Measurements from ENCODE around the gene TFCP2L1.

TFCP2L1 gene

GRCh38 chr2:121263996-121264715 is 20.8 kb downstream of the TFCP2L1 start:
- peak; percentile 39 for DNase-seq

- DNase-seq, result peak; percentile 61
These were observed 24.4 kb downstream of the TFCP2L1 start for GRCh38 chr2:121260370-121261154.

DNA sequence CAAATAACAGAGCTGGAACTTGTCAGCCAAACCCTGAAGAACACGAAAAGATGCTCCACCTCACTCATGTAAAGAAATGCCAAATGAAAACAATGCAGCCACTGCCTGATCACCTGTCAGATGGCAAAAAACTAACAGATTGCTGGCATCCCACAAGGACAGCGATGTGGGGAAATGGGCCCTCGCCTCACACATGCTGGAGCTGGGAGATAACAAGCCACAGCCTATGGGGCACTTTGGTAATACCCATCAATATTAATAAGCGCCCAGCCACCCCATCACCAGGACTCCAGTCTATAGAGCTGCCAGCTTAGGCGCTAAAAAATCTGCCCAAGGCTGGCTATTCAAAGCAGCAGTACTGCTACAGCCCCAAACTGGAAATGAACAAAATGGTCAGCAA is 27.0 kb downstream of the TFCP2L1 start:
- DNase-seq, result peak; percentile 21

DNA sequence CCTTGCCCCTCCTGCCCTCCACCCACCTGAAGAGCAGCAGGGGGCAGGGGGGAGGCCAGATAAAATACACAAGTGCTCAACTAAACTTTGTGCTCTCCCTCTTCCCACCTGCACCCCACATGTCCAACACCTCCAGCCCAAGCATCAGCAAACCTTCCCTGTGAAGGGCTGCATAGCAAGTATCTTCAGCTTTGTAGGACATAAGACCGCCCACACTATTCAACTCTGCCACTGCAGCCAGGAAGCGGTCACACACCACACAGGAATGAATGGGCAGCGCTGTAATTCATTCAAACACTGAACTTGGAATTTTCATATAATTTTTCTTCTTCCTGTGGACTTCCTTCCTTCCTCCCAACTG is 27.5 kb downstream of the TFCP2L1 start:
- peak; percentile 13 for DNase-seq

GRCh38 chr2:121256720-121257479 is 28.1 kb downstream of the TFCP2L1 start:
- peak; percentile 24 for DNase-seq

GRCh38 chr2:121255358-121255757 is 29.6 kb downstream of the TFCP2L1 start:
- DNase-seq, result no peak

GRCh38 chr2:121254748-121255147 is 30.3 kb downstream of the TFCP2L1 start:
- DNase-seq, result peak; percentile 49

GRCh38 chr2:121253674-121254240 is 31.2 kb downstream of the TFCP2L1 start:
- DNase-seq, result peak; percentile 50

DNA sequence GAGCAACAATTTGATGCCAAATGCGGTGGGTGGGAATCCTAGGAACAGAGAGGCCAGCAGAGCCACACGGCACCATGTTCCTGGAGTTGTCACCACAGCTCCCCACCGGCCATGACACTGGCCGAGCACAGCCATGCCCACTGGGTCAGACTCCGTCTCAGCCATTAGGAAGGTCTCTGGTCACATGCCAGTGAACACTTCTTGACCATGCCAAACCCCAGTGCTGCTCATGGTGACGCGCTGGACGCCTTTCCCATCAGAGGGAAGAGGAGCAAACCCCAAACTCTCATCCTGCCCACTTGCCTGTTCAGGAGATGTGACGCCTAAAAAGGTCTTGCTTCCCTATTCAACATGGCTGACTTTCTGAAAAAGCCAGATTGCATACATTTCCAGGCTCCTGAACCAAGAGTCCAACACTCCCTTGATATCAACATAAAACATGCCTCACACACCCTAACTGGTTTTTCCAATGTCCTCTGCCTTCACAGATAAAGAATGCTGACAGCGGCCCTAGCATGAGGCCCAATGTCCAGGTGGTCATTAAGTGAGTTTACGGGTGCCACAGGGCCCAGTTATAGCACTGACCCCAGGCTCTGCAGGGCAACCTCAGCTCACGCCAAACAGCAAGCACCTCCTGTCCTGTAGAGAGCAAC is 31.9 kb downstream of the TFCP2L1 start:
- DNase-seq, result peak; percentile 44

- DNase-seq, result no peak
These were observed 33.5 kb downstream of the TFCP2L1 start for GRCh38 chr2:121251497-121251896.

GRCh38 chr2:121248766-121249343 is 36.1 kb downstream of the TFCP2L1 start:
- peak; percentile 34 for DNase-seq

GRCh38 chr2:121247971-121248370 is 37.0 kb downstream of the TFCP2L1 start:
- DNase-seq, result peak; percentile 36

DNA sequence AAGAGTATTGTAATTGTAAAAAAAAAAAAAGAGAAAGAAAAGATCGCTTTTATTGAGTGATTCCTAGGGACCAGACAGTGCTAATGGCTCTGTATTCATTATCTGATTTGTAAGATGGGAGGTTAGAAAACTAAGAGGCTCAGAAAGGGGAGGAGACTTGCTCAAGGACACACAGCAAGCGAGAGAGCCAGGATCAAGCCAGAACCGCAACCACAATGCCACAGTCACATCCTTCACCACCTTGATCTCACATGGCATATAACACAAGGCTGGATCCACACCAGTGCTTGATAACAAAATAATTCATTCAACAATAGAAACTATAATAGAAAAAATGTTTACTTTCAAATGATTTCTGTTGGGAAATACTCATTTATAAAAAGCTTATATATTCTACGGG is 37.5 kb downstream of the TFCP2L1 start:
- DNase-seq, result no peak

GRCh38 chr2:121246704-121247255 is 38.2 kb downstream of the TFCP2L1 start:
- DNase-seq, result peak; percentile 39

- DNase-seq, result peak; percentile 47
These were observed 39.1 kb downstream of the TFCP2L1 start for GRCh38 chr2:121245913-121246312.

DNA sequence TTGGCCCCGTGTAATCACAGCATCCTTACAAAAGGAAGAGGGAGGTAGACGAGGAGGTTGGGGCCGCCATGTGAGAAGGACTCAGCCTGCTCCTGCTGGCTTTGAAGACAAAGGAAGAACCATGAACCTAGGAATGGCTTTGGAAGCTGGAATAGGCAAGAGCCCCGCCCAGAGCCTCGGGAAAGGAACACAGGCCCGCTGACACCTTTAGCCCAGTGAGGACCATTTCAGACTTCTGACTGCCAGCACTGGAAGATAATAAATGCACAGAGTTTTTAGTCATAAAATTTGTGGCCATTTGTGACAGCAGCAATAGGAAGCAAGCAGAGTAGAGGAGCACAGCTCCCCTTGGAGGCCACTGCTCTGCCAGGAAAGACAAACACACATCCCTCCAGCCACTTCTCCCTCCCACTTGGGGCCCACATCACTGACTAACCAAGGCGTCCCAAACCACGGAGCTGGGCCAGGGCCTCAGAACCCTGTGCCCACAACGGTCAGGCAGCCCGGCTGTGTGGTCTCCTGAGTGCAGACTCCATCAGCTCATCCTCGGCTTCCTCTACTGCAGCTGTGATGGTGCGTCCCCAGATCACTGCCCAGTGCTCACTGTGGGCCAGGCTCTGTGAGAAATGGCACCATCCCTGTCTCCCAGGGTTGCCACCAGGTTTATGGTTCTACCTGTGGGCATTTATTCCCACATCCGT is 39.7 kb downstream of the TFCP2L1 start:
- peak; percentile 39 for DNase-seq

- DNase-seq, result no peak
These were observed 40.4 kb downstream of the TFCP2L1 start for GRCh38 chr2:121244616-121245015.

DNA sequence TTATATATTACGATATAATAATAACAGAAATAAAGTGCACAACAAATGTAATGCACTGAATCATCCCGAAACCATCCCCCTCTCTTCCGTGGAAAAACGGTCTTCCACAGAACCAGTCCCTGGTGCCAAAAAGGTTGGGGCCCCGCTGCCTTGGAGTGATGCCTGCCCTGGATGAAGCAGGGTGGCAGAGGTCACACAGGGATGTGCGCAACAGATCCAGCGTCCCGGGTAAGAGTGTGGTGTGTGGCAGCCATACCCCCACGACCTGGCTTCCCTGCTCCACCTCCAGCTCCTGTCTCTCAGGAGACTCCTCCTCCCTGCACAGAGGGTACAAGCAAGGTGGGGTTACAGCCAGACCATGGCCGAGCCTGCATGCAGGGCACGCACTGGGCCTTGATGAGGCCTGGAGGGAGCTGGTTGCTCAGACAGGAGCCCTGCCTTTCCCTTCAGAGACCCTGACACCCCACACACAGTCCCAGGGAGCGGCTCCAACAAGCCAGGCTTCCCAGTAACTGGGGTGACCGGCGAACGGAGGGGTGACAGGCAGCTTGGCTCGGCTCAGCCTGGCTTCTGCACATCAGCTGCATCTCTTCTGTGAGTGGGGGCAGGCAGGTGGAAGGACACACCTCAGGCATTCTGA is 41.1 kb downstream of the TFCP2L1 start:
- peak; percentile 50 for DNase-seq

DNA sequence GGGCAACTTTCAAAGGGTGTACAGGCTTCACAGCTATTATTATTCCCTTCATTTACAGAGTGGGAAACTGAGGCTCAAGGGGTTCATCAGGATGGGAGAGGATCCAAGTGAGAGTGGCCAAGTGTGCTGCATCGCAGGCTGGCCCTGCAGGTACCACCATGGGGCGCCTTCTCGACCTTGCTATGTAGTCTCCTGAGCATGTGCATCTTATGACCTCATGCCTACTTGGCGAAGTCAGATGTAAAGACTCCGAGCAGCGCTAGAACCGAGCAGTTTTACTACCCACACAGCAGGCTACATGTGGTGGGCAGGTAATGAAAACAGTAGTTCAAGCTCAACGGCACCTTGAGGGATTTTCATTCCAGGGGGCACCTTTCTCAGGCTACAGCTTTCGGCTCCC is 42.0 kb downstream of the TFCP2L1 start:
- DNase-seq, result peak; percentile 50

GRCh38 chr2:121242175-121242875 is 42.7 kb downstream of the TFCP2L1 start:
- peak; percentile 43 for DNase-seq

Data from activated effector memory CD4-positive, alpha-beta T cell treated with anti-CD3 and anti-CD28 coated beads, Interleukin-2, amount 50 U/mL, for 16 hours (primary cell).